Naive thymus-derived CD8-positive, alpha-beta T cell (primary cell): Measurements from ENCODE around the gene RYK. TPM values are rescaled to one million over a fixed set of nuclear protein-coding genes. Genes with fewer than 3 reads are reported as not detected.

Experiments used
- ATAC-seq, 2 donors: fragments of 150-1000 bp; cut with Tn5 transposase in 1 of 2; sonication (Bioruptor Pico), chemical (Tn5 transposase) in 1 of 2; 1 replicate in 1 of 2; 2 replicates in 1 of 2; pipeline ENCODE4 v1.10.0; 2021; ENCODE audit warnings: mild to moderate bottlenecking in 2 of 2, moderate library complexity in 2 of 2
- POLR2A ChIA-PET: fragments of 350-600 bp; sonication (Branson Sonifier 250); formaldehyde crosslinking; loops from one replicate; lab custom pipeline; 2021; ENCODE audit warnings: antibody characterized with exemption; lab: Charles Lee
- DNase-seq, 10 donors: peaks; one replicate each; pipeline versions ENCODE4 v3.0.0 to v3.0.0-alpha.2; 2020 to 2022
- H3K27ac Mint-ChIP-seq, 10 donors: one replicate each; pipeline ENCODE4 v1.8.0; 2020 to 2022; ENCODE audit warnings: mild to moderate bottlenecking in 10 of 10, mixed read lengths in 10 of 10, moderate library complexity in 4 of 10, inconsistent platforms in 1 of 10
- H3K27me3 Mint-ChIP-seq, 5 donors: one replicate each; pipeline ENCODE4 v1.8.0; 2021 to 2022; ENCODE audit warnings: mixed read lengths in 5 of 5
- H3K36me3 Mint-ChIP-seq, 3 donors: one replicate each; pipeline ENCODE4 v1.8.0; 2020 to 2022; ENCODE audit warnings: mixed read lengths in 3 of 3, mild to moderate bottlenecking in 2 of 3, inconsistent platforms in 1 of 3
- H3K4me1 Mint-ChIP-seq, 4 donors: one replicate each; pipeline ENCODE4 v1.8.0; 2021 to 2022; ENCODE audit warnings: mixed read lengths in 4 of 4
- H3K4me3 Mint-ChIP-seq, 10 donors: one replicate each; pipeline ENCODE4 v1.8.0; 2020 to 2022; ENCODE audit warnings: mild to moderate bottlenecking in 10 of 10, mixed read lengths in 10 of 10, moderate library complexity in 6 of 10, inconsistent platforms in 1 of 10
- H3K9me3 Mint-ChIP-seq, 9 donors: one replicate each; pipeline ENCODE4 v1.8.0; 2020 to 2022; ENCODE audit warnings: mixed read lengths in 9 of 9, mild to moderate bottlenecking in 3 of 9, inconsistent platforms in 1 of 9, moderate library complexity in 1 of 9
- polyA plus RNA-seq, 3 donors: library from polyadenylated mRNA; unstranded; fragments of 300-500 nt; fragmentation: Illumina TruSeq; gene quantifications; one replicate each; pipeline ENCODE4 v1.2.3, GENCODE V29; 2021
- total RNA-seq, 8 experiments: library from RNA in 2 of 8; stranded (reverse) in 2 of 8; gene quantifications; one replicate each; pipeline ENCODE4 v1.2.3 and lab custom pipeline; 2021 to 2026

Gene RYK
- total and polyA plus RNA-seq, 5 experiments from 2014 or later, result 6.3 to 59.2 (median 15.6) TPM

DNA sequence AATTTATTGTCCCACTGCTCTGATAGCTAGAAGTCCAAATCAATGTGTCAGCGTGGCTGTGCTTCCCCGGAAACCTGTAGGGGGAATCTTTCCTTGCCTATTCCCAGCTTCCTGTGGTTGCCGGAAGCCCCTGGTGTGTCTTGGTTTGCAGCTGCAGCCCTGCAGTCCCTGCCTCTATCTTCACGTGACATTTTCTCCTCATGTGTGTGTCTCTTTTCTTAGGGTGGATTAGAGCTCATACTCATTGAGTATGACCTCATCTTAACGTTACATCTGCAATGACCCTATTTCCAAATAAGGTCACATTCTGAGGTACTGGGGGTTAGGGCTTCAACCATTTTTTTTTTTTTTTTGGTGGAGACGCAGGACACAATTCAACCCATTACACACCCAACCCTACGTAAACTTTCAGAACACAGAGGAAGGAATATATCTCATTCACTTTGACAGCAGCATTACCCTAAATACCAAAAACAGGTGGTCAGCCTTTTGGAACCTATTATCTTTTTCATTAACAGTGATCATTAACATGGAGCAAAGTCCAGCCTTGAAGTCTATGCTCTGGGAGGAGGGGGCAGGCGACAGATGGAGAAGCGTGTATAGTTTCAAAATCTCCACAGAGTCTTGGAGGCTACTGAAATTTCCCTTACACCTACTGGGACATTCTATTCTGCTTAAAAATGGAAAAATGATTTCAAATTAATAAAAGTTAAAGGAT is 88.6 kb downstream of the RYK start:
- POLR2A ChIA-PET, result no interaction called here
- no peak for ATAC-seq

DNA sequence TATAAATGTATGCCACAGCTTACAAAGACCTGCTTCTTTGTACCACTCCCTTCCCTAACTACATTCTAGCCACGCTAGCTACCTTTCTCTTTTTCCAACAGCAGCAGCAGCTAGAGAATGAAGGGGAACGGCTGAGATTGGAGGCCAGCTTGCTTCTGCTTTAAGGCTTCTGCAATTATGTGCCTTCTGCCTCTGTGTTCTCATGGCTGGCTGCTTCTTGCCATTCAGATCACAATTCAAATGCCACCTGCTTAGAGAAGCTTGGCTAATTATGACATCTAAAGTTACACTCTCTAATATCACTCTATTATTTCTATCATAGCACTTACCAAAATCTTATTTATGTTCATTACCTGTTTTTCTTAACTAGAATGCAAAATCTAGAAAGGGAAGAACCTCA is 95.2 kb downstream of the RYK start:
- POLR2A ChIA-PET, result no interaction called here
- Mint-ChIP-seq H3K27ac (no peak overlapping the region), H3K9me3 (no peaks in the 10 kb centered on the region), H3K4me3 (no peak overlapping the region), H3K36me3 (peaks cover 10 to 85% (median 31%) of the 10 kb centered on the region in 3 donors), H3K4me1 (peaks cover 0 to 11% (median under 1%) of the 10 kb centered on the region in 4 donors), H3K27me3 (no peaks in the 10 kb centered on the region)
- ATAC-seq (no peak), DNase-seq (no peak)

More for the DNA sequence above, 88.6 kb downstream of the RYK start:
- Mint-ChIP-seq H3K9me3 (no peaks in the 10 kb centered on the region), H3K4me1 (peaks cover 0 to 3% (median 0%) of the 10 kb centered on the region in 4 donors), H3K4me3 (no peak overlapping the region), H3K27me3 (no peaks in the 10 kb centered on the region), H3K36me3 (peaks cover 8 to 85% (median 14%) of the 10 kb centered on the region in 3 donors), H3K27ac (peak overlapping the region in 1 of 10 donors; percentile 24)
- DNase-seq, result no peak

DNA sequence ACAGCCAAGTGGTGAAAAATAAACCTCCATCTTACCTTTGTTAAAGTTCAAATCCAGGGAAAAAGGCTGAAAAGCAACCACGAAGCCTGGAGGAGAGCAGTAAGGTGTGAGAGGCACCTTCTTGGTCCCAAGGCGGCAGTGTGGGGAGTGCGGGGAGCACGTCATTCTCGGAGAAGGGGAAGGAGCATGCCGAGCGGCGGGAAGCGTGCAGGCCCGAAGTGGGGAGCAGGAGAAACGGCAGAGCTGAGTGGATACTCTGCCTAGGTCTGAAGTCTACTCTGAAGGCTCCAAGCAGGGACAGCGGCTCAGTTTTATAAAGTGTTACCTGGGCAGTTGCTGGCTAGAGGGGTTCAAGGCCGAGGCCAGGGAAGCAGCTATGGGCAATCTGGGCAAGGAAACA is 96.9 kb downstream of the RYK start:
- H3K27ac Mint-ChIP-seq, result peak overlapping the region in 2 of 10 donors; percentile 8 to 25
- ATAC-seq (no peak), DNase-seq (no peak)
- no peaks in the 10 kb centered on the region for H3K27me3 Mint-ChIP-seq
- POLR2A ChIA-PET, result no interaction called here
- H3K4me1 Mint-ChIP-seq, result peaks cover 0 to 13% (median under 1%) of the 10 kb centered on the region in 4 donors
- H3K36me3 Mint-ChIP-seq, result peaks cover 10 to 69% (median 31%) of the 10 kb centered on the region in 3 donors
- H3K4me3 Mint-ChIP-seq, result no peak overlapping the region
- H3K9me3 Mint-ChIP-seq, result no peaks in the 10 kb centered on the region

DNA sequence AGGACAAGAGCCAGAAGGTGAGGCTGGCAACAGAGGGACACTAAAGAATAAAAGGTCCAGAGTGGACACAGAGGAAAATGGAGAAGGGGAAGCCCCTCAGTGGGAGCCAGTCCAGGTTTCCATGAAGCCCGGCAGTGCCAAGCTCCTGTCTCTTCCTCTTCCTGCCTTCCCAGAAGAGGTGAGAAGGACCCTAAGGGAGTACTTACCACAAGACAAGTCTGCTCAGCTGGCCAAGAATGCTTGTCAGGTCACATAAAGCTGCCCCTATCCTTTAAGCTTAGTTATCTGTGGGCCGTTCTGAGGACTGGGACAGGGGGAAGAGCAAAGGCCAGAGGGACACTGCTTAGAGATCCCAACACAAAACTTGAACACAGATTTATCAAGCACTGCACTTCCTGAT is 100.2 kb downstream of the RYK start:
- peak overlapping the region in 1 of 10 donors; percentile 44 for H3K27ac Mint-ChIP-seq
- ATAC-seq, result no peak

DNA sequence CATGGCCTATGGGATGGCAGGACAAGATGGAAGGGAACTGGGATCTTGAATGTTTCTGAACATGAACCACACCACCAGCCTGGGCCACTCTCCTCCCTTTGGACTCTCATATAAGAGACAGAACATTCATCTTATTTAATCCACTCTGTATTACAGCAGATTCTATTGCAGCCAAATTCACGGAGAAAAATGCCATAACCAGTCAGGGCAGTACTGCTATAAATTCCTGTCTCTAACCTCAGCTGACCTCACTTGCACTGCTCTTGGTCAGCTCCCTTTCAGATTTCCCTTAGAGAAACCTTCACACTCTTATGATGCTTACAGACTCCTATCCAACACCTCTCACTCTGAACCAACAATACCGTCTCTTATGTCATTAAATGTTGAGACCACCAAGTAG is 101.4 kb downstream of the RYK start:
- Mint-ChIP-seq H3K36me3 (peaks cover 0 to 24% (median 15%) of the 10 kb centered on the region in 3 donors), H3K9me3 (no peaks in the 10 kb centered on the region), H3K4me1 (peaks cover 0 to 15% (median 3%) of the 10 kb centered on the region in 4 donors), H3K27me3 (no peaks in the 10 kb centered on the region), H3K4me3 (no peak overlapping the region), H3K27ac (peak overlapping the region in 4 of 10 donors; percentile 4 to 48 (median 18))
- ATAC-seq (no peak), DNase-seq (no peak)
- POLR2A ChIA-PET, result no interaction called here

More for the DNA sequence above, 100.2 kb downstream of the RYK start:
- no peak for DNase-seq
- H3K4me3 Mint-ChIP-seq, result no peak overlapping the region
- peaks cover 10 to 36% (median 27%) of the 10 kb centered on the region in 3 donors for H3K36me3 Mint-ChIP-seq
- POLR2A ChIA-PET, result no interaction called here
- no peaks in the 10 kb centered on the region for H3K9me3 Mint-ChIP-seq
- peaks cover 0 to 15% (median under 1%) of the 10 kb centered on the region in 4 donors for H3K4me1 Mint-ChIP-seq
- H3K27me3 Mint-ChIP-seq, result no peaks in the 10 kb centered on the region

DNA sequence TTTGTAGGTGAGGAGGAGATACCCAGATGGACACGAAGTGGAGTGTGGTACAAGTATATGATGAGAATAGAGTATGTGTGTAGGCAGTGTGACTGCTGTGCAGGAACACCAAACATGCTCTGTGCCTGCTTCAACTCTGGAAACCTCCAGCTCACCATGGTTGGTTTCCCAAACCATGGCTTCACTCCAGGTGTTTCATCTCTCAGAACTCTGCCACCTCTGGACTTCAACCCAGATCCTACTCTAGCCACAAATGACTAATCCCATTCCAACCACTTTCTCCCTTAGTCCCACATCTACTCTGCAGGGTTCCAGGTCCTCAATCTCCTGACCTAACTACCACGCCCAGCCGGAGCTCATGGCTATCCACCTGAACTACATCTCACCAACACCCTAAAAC is 102.1 kb downstream of the RYK start:
- POLR2A ChIA-PET, result no interaction called here

DNA sequence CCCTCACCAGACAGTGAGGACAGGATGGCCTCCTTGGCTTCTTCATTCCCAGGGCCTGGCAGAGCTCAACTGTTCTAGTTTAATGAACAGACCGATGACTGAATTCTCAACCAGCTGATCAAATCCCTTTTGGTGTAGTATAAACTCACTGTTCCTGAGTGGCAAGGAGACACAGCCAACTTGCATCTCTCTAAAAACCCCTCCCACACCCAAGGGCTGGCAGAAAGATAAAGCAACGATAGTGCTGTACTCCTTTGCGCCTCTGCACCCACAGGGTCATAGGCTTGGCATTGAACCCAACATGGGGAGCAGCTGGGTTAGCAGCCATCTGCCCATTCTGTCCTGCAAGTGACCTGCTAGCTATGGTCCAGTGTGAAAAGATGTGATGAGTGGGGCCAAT is 103.2 kb downstream of the RYK start:
- POLR2A ChIA-PET, result no interaction called here
- Mint-ChIP-seq H3K27ac (peak overlapping the region in 1 of 10 donors; percentile 42), H3K27me3 (no peaks in the 10 kb centered on the region), H3K36me3 (peaks cover 0 to 9% (median 5%) of the 10 kb centered on the region in 3 donors), H3K4me1 (peaks cover 0 to 12% (median 7%) of the 10 kb centered on the region in 4 donors), H3K4me3 (no peak overlapping the region), H3K9me3 (peaks cover 0 to 2% (median 0%) of the 10 kb centered on the region in 9 donors)
- no peak for ATAC-seq
- DNase-seq, result no peak

More for the DNA sequence above, 102.1 kb downstream of the RYK start:
- H3K4me3 Mint-ChIP-seq, result no peak overlapping the region
- ATAC-seq, result no peak
- H3K9me3 Mint-ChIP-seq, result no peaks in the 10 kb centered on the region
- H3K27me3 Mint-ChIP-seq, result no peaks in the 10 kb centered on the region
- peaks cover 0 to 13% (median 6%) of the 10 kb centered on the region in 4 donors for H3K4me1 Mint-ChIP-seq
- peak overlapping the region in 2 of 10 donors; percentile 64 to 86 for H3K27ac Mint-ChIP-seq
- no peak for DNase-seq
- H3K36me3 Mint-ChIP-seq, result peaks cover 0 to 17% (median 11%) of the 10 kb centered on the region in 3 donors

DNA sequence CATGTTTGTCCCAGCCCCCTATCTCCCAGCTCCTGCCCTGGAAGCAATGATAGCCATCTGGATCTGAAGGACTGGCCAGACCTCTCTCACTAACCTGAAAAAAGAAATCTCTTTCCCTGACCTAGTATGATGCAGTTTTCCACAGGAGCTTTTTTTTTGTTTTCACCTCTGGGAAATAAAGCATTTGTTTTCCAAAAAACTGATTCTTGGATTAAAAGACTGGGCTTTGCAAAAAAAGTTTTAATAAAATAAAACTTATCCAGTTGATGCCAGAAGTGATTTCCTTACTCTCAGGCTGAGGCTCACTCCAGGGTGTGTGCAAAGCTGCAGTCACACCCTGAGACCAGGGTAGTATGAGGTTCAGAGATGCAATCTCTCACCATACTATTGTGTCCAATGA is 104.0 kb downstream of the RYK start:
- POLR2A ChIA-PET, result no interaction called here
- ATAC-seq, result no peak
- Mint-ChIP-seq H3K27ac (no peak overlapping the region), H3K4me3 (no peak overlapping the region), H3K4me1 (peaks cover 0 to 12% (median 7%) of the 10 kb centered on the region in 4 donors), H3K36me3 (peaks cover 3 to 6% (median 6%) of the 10 kb centered on the region in 3 donors), H3K9me3 (peaks cover 0 to 7% (median 0%) of the 10 kb centered on the region in 9 donors), H3K27me3 (no peaks in the 10 kb centered on the region)
- DNase-seq, result no peak

DNA sequence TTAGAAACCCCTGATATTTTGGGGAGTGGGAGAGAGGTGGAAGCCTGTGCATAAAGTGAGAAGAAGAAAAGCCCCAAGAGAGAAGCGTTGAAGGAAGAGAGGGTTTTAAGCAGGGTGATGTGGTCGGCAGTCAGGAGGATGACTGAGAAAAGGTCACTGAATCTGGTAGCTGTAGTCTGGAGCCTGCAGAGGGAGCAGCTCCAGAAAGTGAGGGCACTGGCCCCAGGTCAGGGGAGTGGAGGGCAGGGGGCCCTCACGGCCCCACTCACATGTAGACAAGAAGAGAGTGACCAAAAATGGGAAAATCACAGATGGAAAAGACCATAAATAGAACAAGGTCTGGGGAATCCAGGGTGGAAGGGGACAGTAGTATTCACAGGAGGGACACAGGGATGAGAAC is 105.5 kb downstream of the RYK start:
- Mint-ChIP-seq H3K9me3 (peaks cover 0 to 19% (median 10%) of the 10 kb centered on the region in 9 donors), H3K4me1 (peaks cover 0 to 12% (median 7%) of the 10 kb centered on the region in 4 donors), H3K36me3 (peaks cover 13 to 20% (median 14%) of the 10 kb centered on the region in 3 donors), H3K4me3 (no peak overlapping the region), H3K27me3 (no peaks in the 10 kb centered on the region), H3K27ac (peak overlapping the region in 3 of 10 donors; percentile 6 to 69 (median 17))
- ATAC-seq, result no peak
- DNase-seq, result no peak
- POLR2A ChIA-PET, result no interaction called here

DNA sequence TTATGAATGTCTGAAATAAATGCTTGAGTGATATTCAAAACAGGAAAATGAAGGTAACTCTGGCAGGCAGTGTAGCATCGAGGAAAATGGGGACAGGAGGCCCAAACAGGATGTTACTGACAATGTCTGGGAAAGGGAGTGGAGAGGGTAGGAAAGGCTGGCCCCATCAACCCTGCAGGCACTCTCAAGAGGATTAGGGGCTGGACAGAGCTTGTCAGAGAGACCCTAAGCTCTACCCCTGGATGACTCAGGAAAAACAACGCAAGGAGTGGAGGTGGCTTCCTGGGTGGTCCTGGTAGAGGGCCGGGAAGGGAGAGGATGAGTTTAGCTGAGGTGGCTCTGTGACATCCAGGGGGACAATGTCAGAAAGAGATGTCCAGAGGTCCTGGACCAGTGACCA is 106.0 kb downstream of the RYK start:
- ATAC-seq (no peak), DNase-seq (no peak)
- Mint-ChIP-seq H3K9me3 (peaks cover 0 to 19% (median 10%) of the 10 kb centered on the region in 9 donors), H3K36me3 (peaks cover 14 to 21% (median 15%) of the 10 kb centered on the region in 3 donors), H3K27ac (peak overlapping the region in 2 of 10 donors; percentile 16 to 69), H3K4me1 (peaks cover 0 to 12% (median 7%) of the 10 kb centered on the region in 4 donors), H3K27me3 (no peaks in the 10 kb centered on the region), H3K4me3 (no peak overlapping the region)
- POLR2A ChIA-PET, result no interaction called here

DNA sequence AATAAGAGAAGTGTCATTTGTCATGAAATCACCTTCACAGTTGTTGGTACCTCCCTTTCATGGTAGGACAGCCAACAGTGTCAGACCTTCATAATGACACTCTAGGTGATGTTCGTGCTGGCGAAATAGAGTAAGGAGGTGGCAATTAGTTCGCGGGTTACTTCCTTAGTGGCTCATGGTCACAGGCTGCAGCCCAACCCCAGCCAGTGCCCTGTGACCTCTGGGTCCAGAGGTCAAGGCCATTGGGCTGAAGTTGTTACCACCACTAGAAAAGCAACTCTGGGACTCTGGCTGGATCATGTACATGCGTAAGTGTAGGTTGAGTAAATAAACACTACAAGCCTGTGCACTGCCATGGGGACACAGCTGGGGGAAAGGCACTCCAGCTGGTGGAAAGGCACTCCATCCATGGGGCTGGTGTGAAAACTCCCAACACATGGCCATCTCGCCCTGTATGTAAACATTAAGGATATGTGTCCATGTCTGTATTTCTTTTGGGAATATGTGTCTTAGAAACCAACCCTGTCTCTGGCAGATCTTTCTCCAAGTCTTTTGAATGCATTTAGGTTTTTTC is 106.7 kb downstream of the RYK start:
- POLR2A ChIA-PET, result no interaction called here
- DNase-seq (no peak), ATAC-seq (no peak)
- Mint-ChIP-seq H3K9me3 (peaks cover 2 to 19% (median 10%) of the 10 kb centered on the region in 9 donors), H3K4me3 (no peak overlapping the region), H3K27ac (no peak overlapping the region), H3K27me3 (no peaks in the 10 kb centered on the region), H3K4me1 (peaks cover 0 to 10% (median 7%) of the 10 kb centered on the region in 4 donors), H3K36me3 (peaks cover 16 to 24% (median 22%) of the 10 kb centered on the region in 3 donors)

DNA sequence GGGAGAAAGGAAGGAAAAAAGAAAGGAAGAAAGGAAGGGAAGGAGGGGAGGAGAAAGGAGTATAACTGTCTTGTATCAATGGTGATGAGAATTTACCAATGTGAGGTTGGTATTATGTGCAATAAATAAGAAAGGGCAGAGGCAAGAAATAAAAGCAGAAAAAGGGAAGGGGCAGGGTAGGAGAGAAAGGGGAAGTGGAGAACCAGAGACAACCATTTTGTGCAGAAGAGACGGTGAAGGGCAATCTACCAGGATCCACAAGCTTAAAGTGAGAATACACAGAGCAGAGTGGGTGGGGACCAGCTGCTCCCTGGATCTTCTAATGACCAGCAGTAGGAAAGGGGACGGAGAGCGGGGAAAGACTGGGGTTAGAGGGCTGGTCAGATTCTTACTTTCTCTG is 114.1 kb downstream of the RYK start:
- no peak overlapping the region for H3K4me3 Mint-ChIP-seq
- H3K9me3 Mint-ChIP-seq, result peaks cover 7 to 37% (median 14%) of the 10 kb centered on the region in 9 donors
- POLR2A ChIA-PET, result no interaction called here

More for the DNA sequence above, 114.1 kb downstream of the RYK start:
- no peaks in the 10 kb centered on the region for H3K27me3 Mint-ChIP-seq
- no peak overlapping the region for H3K27ac Mint-ChIP-seq
- no peaks in the 10 kb centered on the region for H3K4me1 Mint-ChIP-seq
- no peak for DNase-seq
- no peak for ATAC-seq
- peaks cover 22 to 36% (median 27%) of the 10 kb centered on the region in 3 donors for H3K36me3 Mint-ChIP-seq
